Pancreas (tissue), 10 donors: Measurements from ENCODE around the gene EIF3L. TPM values are rescaled to one million over a fixed set of nuclear protein-coding genes. Genes with fewer than 3 reads are reported as not detected.

Source experiments
- ATAC-seq, 4 donors: fragments of 200-7000 bp; cut with Tn5 transposase; one replicate each; pipeline versions ENCODE4 v1.8.0 to v1.9.1; 2020; ENCODE audit warnings: mild to moderate bottlenecking in 4 of 4, moderate library complexity in 4 of 4
- DNase-seq, 6 donors: peaks; one replicate each; pipeline ENCODE4 v3.0.0-alpha.2; 2020
- FAIRE-seq: peaks from 2 replicates; lab custom pipeline; 2012; peaks lifted over from hg19 to GRCh38; lab: Jason Lieb, UNC
- H3K27ac ChIP-seq, 4 donors: fragments of 200-600 bp; sonication (generic); 1 replicate in 3 of 4; 2 replicates in 1 of 4; pipeline versions ENCODE4 v1.5.0 to v1.8.0; 2020
- H3K27me3 ChIP-seq, 4 donors: fragments of 200-600 bp; one replicate each; pipeline ENCODE4 v1.8.0; 2021
- H3K36me3 ChIP-seq, 3 donors: fragments of 200-600 bp; sonication (generic) in 1 of 3; one replicate each; pipeline versions ENCODE4 v1.5.0 to v1.8.0; 2020 to 2021
- H3K4me1 ChIP-seq, 3 donors: fragments of 200-600 bp; one replicate each; pipeline ENCODE4 v1.8.0; 2021
- H3K4me3 ChIP-seq, 4 donors: fragments of 200-600 bp; sonication (generic) in 2 of 4; one replicate each; pipeline versions ENCODE4 v1.5.0 to v1.8.0; 2020 to 2021
- H3K9me3 ChIP-seq, 4 donors: fragments of 200-600 bp; one replicate each; pipeline ENCODE4 v1.8.0; 2021
- CTCF ChIP-seq, 4 donors: fragments of 200-600 bp; sonication (generic) in 3 of 4; IDR thresholded peaks; one replicate each; pipeline versions ENCODE4 v1.5.0 to v1.8.0; 2021; ENCODE audit warnings: antibody characterized with exemption in 4 of 4
- WGBS, 2 donors: extraction: QIAGEN DNeasy Blood & Tissue Kit; methylation state at CpG; one replicate each; pipeline ENCODE4 v1.1.7; 2013; 5-methylcytosine and 5-hydroxymethylcytosine counted together
- intact Hi-C, 3 donors: fragments of 100-400 bp; cut with DNase I; formaldehyde crosslinking; loops; one replicate each; pipeline versions ENCODE4 v1.11.1 to v1.14.2; 2022
- polyA plus RNA-seq, 2 donors: library from polyadenylated mRNA; stranded (reverse); fragments of 200-250 nt; gene quantifications; one replicate each; pipeline ENCODE4 v1.2.3, GENCODE V29; 2013
- total RNA-seq, 6 donors: library from RNA; stranded (reverse); fragmentation: NEBNext Ultra II Directional in 4 of 6; extraction: Animal tissue kit (Norgen Biotek cat#: 25700) in 4 of 6; gene quantifications; one replicate each; pipeline versions ENCODE4 v1.2.1 to v1.2.4, GENCODE V29; 2021 to 2023
- donor health status: healthy with polysubstance abuse.
- donor health status: DM: no; HTN: no; CAD: no; lungs with moderate emphysema.
- donor health status: DM: no; HTN: no; CAD: no.
- donor health status: control.
- donor health status: control.
- donor health status: Bipolar disorder and iron deficiency.
- donor health status: DM: yes; HTN: yes; CAD: no.
- donor health status: DM: no; HTN: no; CAD: no.
- donor health status: DM: no; HTN: no; CAD: no.
- donor health status: DM: yes; HTN: yes; CAD: no.

Gene EIF3L
- total and polyA plus RNA-seq, 8 donors: 162 to 412 (median 338) TPM

GRCh38 chr22:37893583-37893983 lies 44.4 kb downstream of the EIF3L start:
- peak overlapping the region; percentile 43 to 64 (median 55) for H3K27ac ChIP-seq
- peaks cover 0 to 21% (median 18%) of the 10 kb centered on the region in 3 donors for H3K36me3 ChIP-seq
- no peaks in the 10 kb centered on the region for H3K27me3 ChIP-seq
- peaks cover 30 to 32% (median 30%) of the 10 kb centered on the region in 3 donors for H3K4me1 ChIP-seq
- FAIRE-seq (no peak), DNase-seq (peak in 3 of 6 donors; percentile 38 to 47 (median 41)), ATAC-seq (peak; percentile 26 to 70 (median 64))
- intact Hi-C loops: no loop called here
- no peaks in the 10 kb centered on the region for H3K9me3 ChIP-seq
- TF ChIP-seq CTCF (IDR thresholded peaks at IDR 0.05): no peak
- H3K4me3 ChIP-seq: no peak overlapping the region
- 42 to 47% methylated on average over 5 of the region's 5 CpGs for WGBS, 2 donors

GRCh38 chr22:37894939-37895670 lies 45.9 kb downstream of the EIF3L start:
- Histone ChIP-seq H3K27ac (peak overlapping the region in 1 of 4 donors; percentile 80), H3K27me3 (no peaks in the 10 kb centered on the region), H3K4me1 (peaks cover 30 to 32% (median 30%) of the 10 kb centered on the region in 3 donors), H3K9me3 (no peaks in the 10 kb centered on the region), H3K4me3 (no peak overlapping the region), H3K36me3 (peaks cover 0 to 6% (median 3%) of the 10 kb centered on the region in 3 donors)
- intact Hi-C loops: no loop called here
- DNase-seq (peak in 1 of 6 donors; percentile 46), ATAC-seq (no peak), FAIRE-seq (no peak)
- 48 to 50% methylated on average over 8 of the region's 8 CpGs for WGBS, 2 donors
- no peak for TF ChIP-seq CTCF (IDR thresholded peaks at IDR 0.05)

GRCh38 chr22:37896181-37896592 lies 47.0 kb downstream of the EIF3L start:
- WGBS, 2 donors: 52 to 63% methylated on average over 5 of the region's 5 CpGs
- H3K27ac ChIP-seq: peak overlapping the region; percentile 41 to 80 (median 61)
- no peak overlapping the region for H3K4me3 ChIP-seq
- ATAC-seq (peak in 3 of 4 donors; percentile 1 to 61 (median 9)), DNase-seq (no peak), FAIRE-seq (no peak)
- TF ChIP-seq CTCF (IDR thresholded peaks at IDR 0.05): no peak
- peaks cover 30 to 32% (median 30%) of the 10 kb centered on the region in 3 donors for H3K4me1 ChIP-seq
- no peaks in the 10 kb centered on the region for H3K27me3 ChIP-seq
- no peaks in the 10 kb centered on the region for H3K9me3 ChIP-seq
- intact Hi-C loops: no loop called here
- no peaks in the 10 kb centered on the region for H3K36me3 ChIP-seq

- peaks cover 27 to 32% (median 30%) of the 10 kb centered on the region in 3 donors for H3K4me1 ChIP-seq
- H3K9me3 ChIP-seq: no peaks in the 10 kb centered on the region
- no peaks in the 10 kb centered on the region for H3K36me3 ChIP-seq
- no peaks in the 10 kb centered on the region for H3K27me3 ChIP-seq
- intact Hi-C loops: no loop called here
- 59 to 73% methylated on average over 3 of the region's 3 CpGs for WGBS, 2 donors
- H3K4me3 ChIP-seq: no peak overlapping the region
- H3K27ac ChIP-seq: peak overlapping the region; percentile 41 to 80 (median 61)
- ATAC-seq (no peak), FAIRE-seq (no peak), DNase-seq (no peak)
- no peak for TF ChIP-seq CTCF (IDR thresholded peaks at IDR 0.05)
Observed at GRCh38 chr22:37896939-37897338, 47.7 kb downstream of the EIF3L start.

- Histone ChIP-seq H3K4me3 (no peak overlapping the region), H3K27ac (peak overlapping the region; percentile 70 to 82 (median 80)), H3K36me3 (no peaks in the 10 kb centered on the region), H3K4me1 (peaks cover 18 to 23% (median 22%) of the 10 kb centered on the region in 3 donors), H3K9me3 (no peaks in the 10 kb centered on the region), H3K27me3 (no peaks in the 10 kb centered on the region)
- no peak for TF ChIP-seq CTCF (IDR thresholded peaks at IDR 0.05)
- ATAC-seq (no peak), DNase-seq (no peak), FAIRE-seq (no peak)
- intact Hi-C loops: no loop called here
- WGBS, 2 donors: 82% methylated on average over 2 of the region's 2 CpGs
Observed at GRCh38 chr22:37897807-37898206, 48.6 kb downstream of the EIF3L start.
